NCI-H524 treated with DMSO at 0.1 percent for 48 hours (cell line): ENCODE results near the gene TXLNG.
A peak's percentile ranks its signal among the peaks of the same experiment; 100 is the strongest.

ENCODE experiments used
- DNase-seq: peaks from one replicate; lab custom pipeline; 2025; lab: John Stamatoyannopoulos, UW

TXLNG gene

GRCh38 chrX:16874458-16875095 lies 88.3 kb downstream of the TXLNG start:
- no peak for DNase-seq

GRCh38 chrX:16876696-16877095 lies 90.4 kb downstream of the TXLNG start:
- DNase-seq = no peak

GRCh38 chrX:16882169-16882568 lies 95.9 kb downstream of the TXLNG start:
- no peak for DNase-seq

- DNase-seq = peak; percentile 87
These were observed 96.6 kb downstream of the TXLNG start for GRCh38 chrX:16882702-16883486.

- DNase-seq = no peak
These were observed 97.2 kb downstream of the TXLNG start for GRCh38 chrX:16883487-16883804.

GRCh38 chrX:16885628-16886027 lies 99.4 kb downstream of the TXLNG start:
- DNase-seq = no peak

GRCh38 chrX:16892504-16893362 lies 106.5 kb downstream of the TXLNG start:
- DNase-seq = peak; percentile 61
